OCI-LY1 (cell line): ENCODE data around the gene ETV1.

Experiments used
- H2AFZ ChIP-seq: fragments of 200-600 bp; sonication (generic), shearing (Covaris generic); 2 replicates; pipeline ENCODE4 v1.6.0; 2014; ENCODE audit warnings: antibody characterized with exemption, mild to moderate bottlenecking, low read length
- H3F3A ChIP-seq: fragments of 200-600 bp; sonication (generic), shearing (Covaris generic); 2 replicates; pipeline ENCODE4 v1.6.0; 2014; ENCODE audit warnings: mild to moderate bottlenecking, antibody characterized with exemption, low read length, moderate library complexity; ENCODE audit not compliant: insufficient read depth
- H3K27ac ChIP-seq: fragments of 200-600 bp; sonication (generic); 2 replicates; pipeline ENCODE4 v1.5.1; 2014; ENCODE audit warnings: low read length, mixed run types, mild to moderate bottlenecking, low read depth; ENCODE audit not compliant: poor library complexity, severe bottlenecking
- H3K27me3 ChIP-seq: fragments of 200-600 bp; sonication (generic); 2 replicates; pipeline ENCODE4 v1.6.0; 2014; ENCODE audit warnings: antibody characterized with exemption, mild to moderate bottlenecking, low read length, moderate library complexity; ENCODE audit not compliant: insufficient read depth
- H3K36me3 ChIP-seq: fragments of 200-600 bp; sonication (generic); 2 replicates; pipeline ENCODE4 v1.6.1; 2014; ENCODE audit warnings: mild to moderate bottlenecking, antibody characterized with exemption, low read length, moderate library complexity, mixed read lengths; ENCODE audit not compliant: insufficient read depth
- H3K4me1 ChIP-seq: fragments of 200-600 bp; sonication (generic); 2 replicates; pipeline ENCODE4 v1.5.1; 2014; ENCODE audit warnings: mild to moderate bottlenecking, low read length, moderate library complexity; ENCODE audit not compliant: insufficient read depth, severe bottlenecking
- H3K4me2 ChIP-seq: fragments of 200-600 bp; sonication (generic), shearing (Covaris generic); 2 replicates; pipeline ENCODE4 v1.6.1; 2014; ENCODE audit warnings: low read length
- H3K4me3 ChIP-seq: fragments of 200-600 bp; sonication (generic); 2 replicates; pipeline ENCODE4 v1.5.1; 2014; ENCODE audit warnings: low read length, low read depth, mild to moderate bottlenecking, mixed read lengths; ENCODE audit not compliant: poor library complexity, severe bottlenecking
- H3K79me2 ChIP-seq: fragments of 200-600 bp; shearing (Covaris generic); 2 replicates; pipeline ENCODE4 v1.6.1; 2016; ENCODE audit warnings: mixed run types, low read length, mixed read lengths; ENCODE audit not compliant: insufficient read depth
- H3K9ac ChIP-seq: fragments of 200-600 bp; sonication (generic), shearing (Covaris generic); 2 replicates; pipeline ENCODE4 v1.6.1; 2014; ENCODE audit warnings: mild to moderate bottlenecking, low read length, mixed read lengths
- H3K9me2 ChIP-seq: fragments of 200-600 bp; sonication (generic), shearing (Covaris generic); 2 replicates; pipeline ENCODE4 v1.6.1; 2014; ENCODE audit warnings: low read depth, mild to moderate bottlenecking, low read length, mixed read lengths
- H3K9me3 ChIP-seq: fragments of 200-600 bp; shearing (Covaris generic); 2 replicates; pipeline ENCODE4 v1.6.1; 2014; ENCODE audit warnings: low read length, mixed read lengths
- H4K20me1 ChIP-seq: fragments of 200-600 bp; sonication (generic), shearing (Covaris generic); 2 replicates; pipeline ENCODE4 v1.6.0; 2016; ENCODE audit warnings: mild to moderate bottlenecking, low read length; ENCODE audit not compliant: insufficient read depth
- CTCF ChIP-seq: fragments of 200-600 bp; sonication (generic), shearing (Covaris generic); IDR thresholded peaks from 2 replicates; pipeline ENCODE4 v1.5.1; 2017; ENCODE audit warnings: mild to moderate bottlenecking, antibody characterized with exemption, low read length, moderate library complexity, mixed read lengths
- EZH2 ChIP-seq: fragments of 200-600 bp; sonication (generic), shearing (Covaris generic); IDR thresholded peaks from 2 replicates; pipeline ENCODE4 v1.8.0; 2017; ENCODE audit warnings: borderline replicate concordance, mixed run types, mild to moderate bottlenecking, antibody characterized with exemption, low read length, moderate library complexity, mixed read lengths

ETV1 gene

DNA sequence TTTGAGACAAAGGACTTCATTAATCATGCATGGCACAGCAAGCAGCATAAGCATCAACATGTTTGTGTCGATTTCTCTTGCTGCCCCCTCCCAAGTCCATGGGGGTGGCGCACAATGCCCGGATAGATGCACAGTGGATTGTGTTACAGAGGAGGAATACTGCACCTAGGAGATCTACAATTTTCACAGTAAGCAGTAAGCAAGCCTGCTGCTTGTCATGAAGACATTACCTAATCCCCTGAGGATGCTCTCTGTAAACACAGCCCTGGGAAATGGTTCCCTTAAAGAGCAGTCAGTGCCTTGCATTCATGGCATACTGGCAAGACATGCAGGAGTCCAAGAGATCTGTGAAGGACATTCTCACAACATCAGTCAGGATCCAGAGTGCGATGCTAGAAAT, 137.7 kb downstream of the ETV1 start:
- Histone ChIP-seq H3K36me3 (no peaks in the 10 kb centered on the region), H4K20me1 (no peaks in the 10 kb centered on the region), H3K79me2 (no peaks in the 10 kb centered on the region), H3K4me1 (peaks cover 21% of the 10 kb centered on the region), H2AFZ (no peak overlapping the region), H3F3A (no peaks in the 10 kb centered on the region), H3K27ac (no peak overlapping the region), H3K4me2 (no peak overlapping the region), H3K9me3 (no peaks in the 10 kb centered on the region), H3K27me3 (no peaks in the 10 kb centered on the region), H3K9ac (no peak overlapping the region), H3K4me3 (no peak overlapping the region), H3K9me2 (no peaks in the 10 kb centered on the region)
- TF ChIP-seq EZH2, result no peak
- TF ChIP-seq CTCF, result no peak

DNA sequence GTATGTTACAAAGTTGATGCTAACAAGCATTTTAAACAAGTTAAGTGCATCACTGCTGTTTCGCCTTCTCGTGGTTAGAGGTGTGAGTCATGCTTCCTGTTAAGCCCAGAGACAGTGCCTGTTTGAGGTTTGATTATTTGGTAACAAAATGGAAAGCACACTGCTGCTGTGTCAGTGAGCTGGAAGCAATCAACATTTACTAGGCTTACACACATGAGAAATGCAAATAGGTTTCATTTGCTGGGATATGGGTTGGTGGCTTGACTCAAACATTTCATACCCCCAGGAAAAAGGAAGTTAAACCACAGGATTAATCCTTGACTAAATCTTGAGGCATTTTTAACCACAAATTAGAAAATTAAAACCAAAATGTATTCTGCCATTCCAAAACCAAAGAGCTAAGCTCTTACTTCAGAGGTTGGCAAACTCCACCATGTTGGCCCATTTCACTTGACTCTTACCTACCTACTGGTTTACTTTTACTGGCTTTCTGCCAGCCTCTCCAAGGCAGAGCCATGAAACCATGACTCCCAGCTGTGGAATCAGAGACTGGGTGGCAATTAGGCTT, 139.2 kb downstream of the ETV1 start:
- Histone ChIP-seq H3K79me2 (no peaks in the 10 kb centered on the region), H3F3A (no peaks in the 10 kb centered on the region), H4K20me1 (no peaks in the 10 kb centered on the region), H2AFZ (peak overlapping the region; percentile 80; the same call in 1 of the 2 replicates), H3K9me2 (no peaks in the 10 kb centered on the region), H3K9ac (no peak overlapping the region), H3K36me3 (no peaks in the 10 kb centered on the region), H3K4me2 (peak overlapping the region; percentile 12; the same call in 1 of the 2 replicates), H3K27ac (peak overlapping the region; percentile 59), H3K4me1 (peaks cover 21% of the 10 kb centered on the region), H3K4me3 (no peak overlapping the region), H3K9me3 (no peaks in the 10 kb centered on the region), H3K27me3 (no peaks in the 10 kb centered on the region)
- no peak for TF ChIP-seq EZH2
- TF ChIP-seq CTCF, result no peak

- no peak overlapping the region for H3K4me3 ChIP-seq
- H4K20me1 ChIP-seq, result no peaks in the 10 kb centered on the region
- no peaks in the 10 kb centered on the region for H3F3A ChIP-seq
- 0 out of 2 replicates have a peak overlapping the region, but pooled peaks have one; percentile 12 for H3K4me2 ChIP-seq
- peak overlapping the region; percentile 59 for H3K27ac ChIP-seq
- H3K4me1 ChIP-seq, result peaks cover 21% of the 10 kb centered on the region
- no peaks in the 10 kb centered on the region for H3K9me3 ChIP-seq
- no peak for TF ChIP-seq EZH2
- no peak for TF ChIP-seq CTCF
- H3K36me3 ChIP-seq, result no peaks in the 10 kb centered on the region
- H3K9ac ChIP-seq, result no peak overlapping the region
- H2AFZ ChIP-seq, result peak overlapping the region; percentile 80
- no peaks in the 10 kb centered on the region for H3K79me2 ChIP-seq
- no peaks in the 10 kb centered on the region for H3K27me3 ChIP-seq
- no peaks in the 10 kb centered on the region for H3K9me2 ChIP-seq
Measured at GRCh38 chr7:13849163-13849892, 140.1 kb downstream of the ETV1 start.
